Thyroid gland (tissue), 4 donors: ENCODE data around the gene RIMS3.

Experiments used
- CTCF ChIP-seq, 6 experiments: fragments of 200-600 bp in 3 of 6; fragments of 450-650 bp in 3 of 6; sonication (generic) in 3 of 6; IDR thresholded peaks; one replicate each; pipeline ENCODE4 v1.5.1; 2016 to 2019; ENCODE audit warnings: antibody characterized with exemption in 6 of 6, mild to moderate bottlenecking in 2 of 6, inconsistent platforms in 1 of 6, moderate library complexity in 1 of 6
- POLR2A ChIP-seq, 2 donors: fragments of 450-650 bp; IDR thresholded peaks; one replicate each; pipeline ENCODE4 v1.6.1; 2017; ENCODE audit warnings: antibody characterized with exemption in 2 of 2, mild to moderate bottlenecking in 2 of 2, moderate library complexity in 1 of 2

- TF ChIP-seq CTCF (IDR thresholded peaks at IDR 0.05): no peak
- TF ChIP-seq POLR2A (IDR thresholded peaks at IDR 0.05): no peak
Measured at GRCh38 chr1:40649592-40649930, 15.9 kb downstream of the RIMS3 start.
